HepG2 (cell line): ENCODE results near the gene RHBDF2. TPM values are rescaled to one million over a fixed set of nuclear protein-coding genes. Genes with fewer than 3 reads are reported as not detected.

ENCODE experiments used
- ATAC-seq: fragments of 200-7000 bp; cut with Tn5 transposase; 3 replicates; pipeline ENCODE4 v1.9.1; 2020; ENCODE audit warnings: mild to moderate bottlenecking, moderate library complexity
- BruUV-seq: library from RNA; stranded (reverse); fragments of 400-500 nt; replicated peaks from 2 replicates; lab custom pipeline; 2021; lab: Mats Ljungman, UMichigan
- CTCF ChIA-PET: fragments of 300-600 bp; formaldehyde crosslinking; extraction: SDS; loops from one replicate; lab custom pipeline; 2021; ENCODE audit warnings: low total read pairs, inconsistent platforms, low intra/inter-chr PET ratio; lab: Yijun Ruan, JAX
- POLR2A ChIA-PET: fragments of 350-600 bp; sonication (Branson Sonifier 250); formaldehyde crosslinking; loops from one replicate; lab custom pipeline; 2020; ENCODE audit warnings: antibody characterized with exemption, inconsistent platforms; lab: Yijun Ruan, JAX
- DNase-seq: peaks from one replicate; pipeline ENCODE4 v3.0.0-alpha.2; 2015; ENCODE audit warnings: low spot score
- FAIRE-seq: peaks from 3 replicates; lab custom pipeline; 2011; peaks lifted over from hg19 to GRCh38; lab: Jason Lieb, UNC
- H2AFZ ChIP-seq: one replicate; pipeline ENCODE4 v1.6.1; 2011; ENCODE audit warnings: low read length, inconsistent platforms
- H3K27ac ChIP-seq: fragments of 300-600 bp; 3 replicates; pipeline ENCODE4 v1.8.0; 2011; ENCODE audit warnings: mixed run types, mild to moderate bottlenecking, mixed read lengths, low read length, inconsistent platforms; ENCODE audit not compliant: insufficient read depth; ENCODE audit errors: extremely low read length
- H3K27me3 ChIP-seq, 2 experiments: fragments of 200-600 bp in 1 of 2; 2 replicates in 1 of 2; 3 replicates in 1 of 2; pipeline versions ENCODE4 v1.6.0 to v1.8.0; 2011; ENCODE audit warnings: low read length in 2 of 2, mild to moderate bottlenecking in 2 of 2, moderate library complexity in 2 of 2, inconsistent platforms in 1 of 2; ENCODE audit not compliant: insufficient read depth in 2 of 2, control insufficient read depth in 1 of 2
- H3K36me3 ChIP-seq, 2 experiments: fragments of 200-600 bp in 1 of 2; replicated peaks in 1 of 2; 2 replicates in 1 of 2; 3 replicates in 1 of 2; pipeline versions ENCODE4 v1.5.1 to v1.8.0; 2011; ENCODE audit warnings: low read length in 2 of 2, inconsistent platforms in 1 of 2; ENCODE audit not compliant: insufficient read depth in 2 of 2, control insufficient read depth in 1 of 2
- H3K4me1 ChIP-seq: 2 replicates; pipeline ENCODE4 v1.5.1; 2012; ENCODE audit warnings: low read length, inconsistent platforms; ENCODE audit not compliant: insufficient read depth
- H3K4me2 ChIP-seq: 2 replicates; pipeline ENCODE4 v1.6.0; 2011; ENCODE audit warnings: low read depth, low read length, inconsistent platforms
- H3K4me3 ChIP-seq, 3 experiments: fragments of 200-600 bp in 1 of 3; sonication (generic), shearing (Covaris generic) in 1 of 3; replicated peaks in 1 of 3; 2 replicates each; pipeline ENCODE4 v1.5.1; 2011 to 2016; ENCODE audit warnings: low read length in 3 of 3, inconsistent platforms in 2 of 3, low read depth in 2 of 3, mild to moderate bottlenecking in 2 of 3, control low read depth in 1 of 3, mixed read lengths in 1 of 3; ENCODE audit not compliant: insufficient read depth in 1 of 3
- H3K79me2 ChIP-seq: one replicate; pipeline ENCODE4 v1.6.1; 2011; ENCODE audit warnings: low read length, inconsistent platforms; ENCODE audit not compliant: insufficient read depth
- H3K9ac ChIP-seq: 2 replicates; pipeline ENCODE4 v1.6.0; 2011; ENCODE audit warnings: mild to moderate bottlenecking, low read depth, low read length, inconsistent platforms; ENCODE audit not compliant: insufficient read depth
- H3K9me3 ChIP-seq: 2 replicates; pipeline ENCODE4 v1.5.1; 2012; ENCODE audit warnings: mild to moderate bottlenecking, low read length
- H4K20me1 ChIP-seq: 2 replicates; pipeline ENCODE4 v1.6.0; 2011; ENCODE audit warnings: inconsistent platforms, mild to moderate bottlenecking, low read length, moderate library complexity; ENCODE audit not compliant: insufficient read depth
- CBFB ChIP-seq: sonication (generic); formaldehyde crosslinking; IDR thresholded peaks from 2 replicates; pipeline ENCODE4 v1.4.0; 2020; ENCODE audit warnings: missing genetic modification reagents
- CHCHD3 ChIP-seq: sonication (generic); formaldehyde crosslinking; IDR thresholded peaks from 2 replicates; pipeline ENCODE4 v1.8.0; 2022; ENCODE audit warnings: mild to moderate bottlenecking, missing genetic modification reagents, moderate library complexity
- GABPA ChIP-seq, 2 experiments: IDR thresholded peaks; 2 replicates each; pipeline ENCODE4 v1.6.1; 2011 to 2016; ENCODE audit warnings: low read depth in 2 of 2, low read length in 1 of 2, missing biosample characterization in 1 of 2, missing genetic modification characterization in 1 of 2
- GPBP1L1 ChIP-seq: sonication (generic); formaldehyde crosslinking; IDR thresholded peaks from 2 replicates; pipeline ENCODE4 v1.5.0; 2020; ENCODE audit warnings: mild to moderate bottlenecking, missing genetic modification reagents
- HINFP ChIP-seq: sonication (generic); formaldehyde crosslinking; IDR thresholded peaks from 2 replicates; pipeline ENCODE4 v1.4.0; 2020; ENCODE audit warnings: low read depth, mild to moderate bottlenecking, missing genetic modification reagents
- HNRNPH1 ChIP-seq: fragments of 200-400 bp; formaldehyde crosslinking; optimal IDR thresholded peaks from 2 replicates; pipeline ENCODE3; 2017; ENCODE audit warnings: mild to moderate bottlenecking, low read depth, low read length
- ISX ChIP-seq: sonication (generic); formaldehyde crosslinking; conservative IDR thresholded peaks from 2 replicates; pipeline ENCODE4 v1.5.0; 2020; ENCODE audit warnings: missing genetic modification reagents
- KLF11 ChIP-seq: IDR thresholded peaks from 2 replicates; pipeline ENCODE4 v1.6.1; 2016; ENCODE audit warnings: missing compliant biosample characterization
- PRPF4 ChIP-seq: fragments of 200-400 bp; formaldehyde crosslinking; IDR thresholded peaks from 2 replicates; pipeline ENCODE4 v1.6.1; 2016; ENCODE audit warnings: low read length, low read depth; ENCODE audit not compliant: poor library complexity, severe bottlenecking
- SAP130 ChIP-seq: IDR thresholded peaks from 2 replicates; pipeline ENCODE4 v1.6.1; 2016; ENCODE audit warnings: low read depth
- TAF1 ChIP-seq: sonication (generic); formaldehyde crosslinking; IDR thresholded peaks from 2 replicates; pipeline ENCODE4 v1.4.0; 2020; ENCODE audit warnings: missing genetic modification reagents
- XBP1 ChIP-seq: sonication (generic); formaldehyde crosslinking; IDR thresholded peaks from 2 replicates; pipeline ENCODE4 v1.5.0; 2020; ENCODE audit warnings: missing genetic modification reagents
- ZBTB4 ChIP-seq: sonication (generic); formaldehyde crosslinking; IDR thresholded peaks from 2 replicates; pipeline ENCODE4 v1.4.0; 2020; ENCODE audit warnings: missing genetic modification reagents, mild to moderate bottlenecking, borderline replicate concordance
- ZMYM2 ChIP-seq: sonication (generic); formaldehyde crosslinking; IDR thresholded peaks from 2 replicates; pipeline ENCODE4 v1.8.0; 2022; ENCODE audit warnings: mild to moderate bottlenecking, missing genetic modification reagents
- ZNF350 ChIP-seq: sonication (generic); formaldehyde crosslinking; IDR thresholded peaks from 2 replicates; pipeline ENCODE4 v1.4.0; 2020; ENCODE audit warnings: mild to moderate bottlenecking, low read depth, missing genetic modification reagents, borderline replicate concordance
- ZNF556 ChIP-seq: sonication (generic); formaldehyde crosslinking; IDR thresholded peaks from 2 replicates; pipeline ENCODE4 v1.4.0; 2020; ENCODE audit warnings: mild to moderate bottlenecking, missing genetic modification reagents, borderline replicate concordance
- ZNF577 ChIP-seq: sonication (generic); formaldehyde crosslinking; IDR thresholded peaks from 2 replicates; pipeline ENCODE4 v1.4.0; 2020; ENCODE audit warnings: mild to moderate bottlenecking, low read depth, missing genetic modification reagents, borderline replicate concordance
- ZNF7 ChIP-seq: IDR thresholded peaks from 2 replicates; pipeline ENCODE4 v1.6.1; 2016; ENCODE audit warnings: missing biosample characterization, missing genetic modification reagents
- ZNF703 ChIP-seq: sonication (generic); formaldehyde crosslinking; IDR thresholded peaks from 2 replicates; pipeline ENCODE4 v1.5.1; 2020; ENCODE audit warnings: missing genetic modification reagents, mild to moderate bottlenecking, moderate library complexity, borderline replicate concordance
- WGBS: methylation state at CpG from one replicate; pipeline ENCODE4 v1.1.6; 2017; ENCODE audit warnings: low lambda C conversion rate; 5-methylcytosine and 5-hydroxymethylcytosine counted together
- in situ Hi-C: cut with HindIII; loops from 2 replicates; pipeline ENCODE4 v1.10.0; 2017; ENCODE audit warnings: low pct_unique_long_range_greater_than_20kb; ENCODE audit not compliant: extremely low pct_ligation_motif_present
- intact Hi-C: fragments of 100-400 bp; cut with micrococcal nuclease; formaldehyde crosslinking; loops from one replicate; pipeline ENCODE4 v1.10.0; 2022; ENCODE audit not compliant: unreplicated experiment
- polyA plus RNA-seq, 8 experiments: library from polyadenylated mRNA; depleted of rRNA in 3 of 8; stranded (reverse) in 7 of 8; unstranded in 1 of 8; fragments of >200 nt; fragmentation: Illumina TruSeq in 4 of 8; extraction: Trizol in 4 of 8; gene quantifications; 2 replicates each; pipeline versions ENCODE4 v1.2.1 to v1.2.3, GENCODE V29; 2011 to 2016; ENCODE audit warnings: low read depth in 4 of 8, missing spikeins in 1 of 8, mixed read lengths in 1 of 8; ENCODE audit not compliant: insufficient read depth in 1 of 8
- total RNA-seq, 5 experiments: library from RNA; depleted of rRNA; stranded (reverse); fragments of >200 nt; fragmentation: Illumina TruSeq; extraction: Trizol; gene quantifications; 2 replicates each; pipeline ENCODE4 v1.2.3, GENCODE V29; 2016; ENCODE audit warnings: low read depth in 1 of 5

The RHBDF2 gene
- total and polyA plus RNA-seq, 2 of the 13 experiments (the other 11 are each of a cell fraction or from before 2014, with no cell fraction given): 7.8 to 24.2 TPM

GRCh38 chr17:76438906-76439305, 62.3 kb downstream of the RHBDF2 start:
- Histone ChIP-seq H3K4me1 (peaks cover 61% of the 10 kb centered on the region), H4K20me1 (peaks cover 65% of the 10 kb centered on the region), H3K27ac (no peak overlapping the region), H3K4me3 (no peak overlapping the region), H3K79me2 (peaks cover 91% of the 10 kb centered on the region), H3K36me3 (peaks cover 3 to 15% of the 10 kb centered on the region in 2 experiments; a peak in 4 of 5 replicates), H2AFZ (no peak overlapping the region), H3K9ac (no peak overlapping the region), H3K4me2 (no peak overlapping the region), H3K27me3 (no peaks in the 10 kb centered on the region), H3K9me3 (no peaks in the 10 kb centered on the region)
- FAIRE-seq: no peak
- ATAC-seq: peak; percentile 29; the same call in 2 of the 3 replicates
- POLR2A ChIA-PET: interaction anchor here (0.6 to 1.0 kb wide), 2 partner anchors 8 to 20 kb away, joined by 4 read pairs; no protein-coding TSS in a partner anchor
- in situ Hi-C loops: no loop called here
- BruUV-seq: no TSS peak
- peak; percentile 41 for DNase-seq
- CTCF ChIA-PET: no interaction called here
- intact Hi-C loops: no loop called here
- WGBS: 89% methylated on average over 9 of the region's 9 CpGs
- TF ChIP-seq ZMYM2 (no peak), ZNF703 (CRISPR knock-in tag) (no peak), ZNF577 (CRISPR knock-in tag) (no peak), ZNF350 (CRISPR knock-in tag) (no peak), ZNF7 (CRISPR knock-in tag) (no peak), ZBTB4 (peak; percentile 79; the same call in 1 of the 2 replicates), SAP130 (CRISPR knock-in tag) (no peak), CHCHD3 (CRISPR knock-in tag) (no peak), ISX (CRISPR knock-in tag) (no peak), HNRNPH1 (no peak), CBFB (no peak), GABPA (IDR thresholded peaks at IDR 0.05; ENCODE audit: low read depth, low read length) (no peak), GABPA (CRISPR knock-in tag; IDR thresholded peaks at IDR 0.05; ENCODE audit: low read depth) (no peak), HINFP (CRISPR knock-in tag) (no peak), TAF1 (CRISPR knock-in tag) (no peak), ZNF556 (CRISPR knock-in tag) (no peak), XBP1 (CRISPR knock-in tag) (no peak), KLF11 (CRISPR knock-in tag) (no peak), PRPF4 (no peak), GPBP1L1 (no peak)
